GM23338 (cell line): ENCODE measurements around the gene EP300. TPM values are rescaled to one million over a fixed set of nuclear protein-coding genes. Genes with fewer than 3 reads are reported as not detected.

Source experiments
- ATAC-seq: fragments of 200-7000 bp; cut with Tn5 transposase; 3 replicates; pipeline ENCODE4 v1.9.1; 2020
- DNase-seq: peaks from one replicate; pipeline ENCODE4 v3.0.0-alpha.2; 2015; ENCODE audit warnings: low spot score
- H2AFZ ChIP-seq: fragments of 200-600 bp; sonication (generic); 2 replicates; pipeline ENCODE4 v1.8.0; 2016; ENCODE audit warnings: antibody characterized with exemption, mild to moderate bottlenecking, moderate library complexity
- H3F3A ChIP-seq: fragments of 200-600 bp; sonication (generic); replicated peaks from 2 replicates; pipeline ENCODE4 v1.8.0; 2017; ENCODE audit warnings: antibody characterized with exemption, mixed run types, low read depth
- H3K27ac ChIP-seq: fragments of 200-600 bp; sonication (generic); 2 replicates; pipeline ENCODE4 v1.6.1; 2016; ENCODE audit warnings: low read depth
- H3K27me3 ChIP-seq: fragments of 200-600 bp; sonication (generic); 2 replicates; pipeline ENCODE4 v1.8.0; 2016; ENCODE audit warnings: mild to moderate bottlenecking, mixed run types, moderate library complexity; ENCODE audit not compliant: insufficient read depth
- H3K36me3 ChIP-seq: fragments of 200-600 bp; sonication (generic); 2 replicates; pipeline ENCODE4 v1.8.0; 2016; ENCODE audit warnings: mild to moderate bottlenecking; ENCODE audit not compliant: insufficient read depth
- H3K4me1 ChIP-seq: fragments of 200-600 bp; sonication (generic); 2 replicates; pipeline ENCODE4 v1.8.0; 2016; ENCODE audit warnings: mild to moderate bottlenecking, moderate library complexity; ENCODE audit not compliant: insufficient read depth
- H3K4me2 ChIP-seq: fragments of 200-600 bp; sonication (generic); 2 replicates; pipeline ENCODE4 v1.7.1; 2017; ENCODE audit warnings: mixed run types
- H3K4me3 ChIP-seq: fragments of 200-600 bp; sonication (generic); 2 replicates; pipeline ENCODE4 v1.6.1; 2016; ENCODE audit warnings: mixed run types
- H3K79me2 ChIP-seq: fragments of 200-600 bp; sonication (generic); replicated peaks from 2 replicates; pipeline ENCODE4 v1.8.0; 2017; ENCODE audit warnings: mild to moderate bottlenecking; ENCODE audit not compliant: insufficient read depth
- H3K9me2 ChIP-seq: fragments of 200-600 bp; sonication (generic); 2 replicates; pipeline ENCODE4 v1.8.0; 2017; ENCODE audit not compliant: insufficient read depth
- H4K20me1 ChIP-seq: fragments of 200-600 bp; sonication (generic); replicated peaks from 2 replicates; pipeline ENCODE4 v1.8.0; 2017; ENCODE audit warnings: mild to moderate bottlenecking; ENCODE audit not compliant: insufficient read depth
- H3K27ac Mint-ChIP-seq: 2 replicates; pipeline ENCODE4 v1.8.0; 2020; ENCODE audit warnings: inconsistent platforms, mild to moderate bottlenecking, moderate library complexity, mixed read lengths
- H3K27me3 Mint-ChIP-seq: 3 replicates; pipeline ENCODE4 v1.8.0; 2022; ENCODE audit warnings: low read depth, mild to moderate bottlenecking, moderate library complexity, mixed read lengths, inconsistent platforms; ENCODE audit not compliant: insufficient read depth, poor library complexity
- H3K36me3 Mint-ChIP-seq: 3 replicates; pipeline ENCODE4 v1.8.0; 2021; ENCODE audit warnings: low read depth, mild to moderate bottlenecking, inconsistent platforms, moderate library complexity, mixed read lengths
- H3K4me1 Mint-ChIP-seq: 3 replicates; pipeline ENCODE4 v1.8.0; 2020; ENCODE audit warnings: mild to moderate bottlenecking, inconsistent platforms, mixed read lengths
- H3K4me3 Mint-ChIP-seq: 3 replicates; pipeline ENCODE4 v1.8.0; 2021; ENCODE audit warnings: moderate library complexity, mild to moderate bottlenecking, inconsistent platforms, mixed read lengths
- H3K9me3 Mint-ChIP-seq: 3 replicates; pipeline ENCODE4 v1.8.0; 2020; ENCODE audit warnings: moderate library complexity, mild to moderate bottlenecking, inconsistent platforms, mixed read lengths
- CTCF ChIP-seq, 2 experiments: fragments of 200-600 bp in 1 of 2; sonication (generic) in 1 of 2; conservative IDR thresholded peaks; 2 replicates each; pipeline versions ENCODE4 v1.5.1 to v1.6.1; 2016 to 2017; ENCODE audit warnings: antibody characterized with exemption in 2 of 2, low read depth in 2 of 2, mild to moderate bottlenecking in 2 of 2, moderate library complexity in 1 of 2
- EZH2phosphoT487 ChIP-seq: fragments of 200-600 bp; sonication (generic); IDR thresholded peaks from one replicate; pipeline ENCODE4 v1.8.1; 2018; ENCODE audit warnings: antibody characterized with exemption; ENCODE audit not compliant: unreplicated experiment
- STAT1 ChIP-seq: IDR thresholded peaks from one replicate; pipeline ENCODE4 v1.6.1; 2016; ENCODE audit warnings: antibody characterized with exemption; ENCODE audit not compliant: unreplicated experiment
- ZNF114 ChIP-seq: fragments of 250-450 bp; sonication (Bioruptor Pico); IDR thresholded peaks from 2 replicates; pipeline ENCODE4 v1.5.0; 2020; ENCODE audit warnings: mild to moderate bottlenecking, moderate library complexity
- ZNF331 ChIP-seq: fragments of 250-450 bp; sonication (Bioruptor Pico); IDR thresholded peaks from 2 replicates; pipeline ENCODE4 v1.5.0; 2020; ENCODE audit warnings: low read depth, mild to moderate bottlenecking, moderate library complexity
- polyA plus RNA-seq: library from polyadenylated mRNA; unstranded; fragments of >200 nt; fragmentation: Nextera tagmentation; extraction: Ambion mirVana; gene quantifications from 2 replicates; pipeline ENCODE4 v1.2.1, GENCODE V29; 2016
- total RNA-seq: library from RNA; depleted of rRNA; stranded (reverse); fragments of >200 nt; shearing (Covaris generic); gene quantifications from 2 replicates; pipeline ENCODE4 v1.2.3, GENCODE V29; 2014
- TF ChIP-seq, protein P1 (sequence below): fragments of 250-450 bp; sonication (Bioruptor Pico); IDR thresholded peaks from 2 replicates; pipeline ENCODE4 v1.5.0; 2020; ENCODE audit warnings: mild to moderate bottlenecking, moderate library complexity

The EP300 gene
- total and polyA plus RNA-seq, 2 experiments from 2014 or later = 40.7 to 129 TPM

- TF ChIP-seq, protein P1, sequence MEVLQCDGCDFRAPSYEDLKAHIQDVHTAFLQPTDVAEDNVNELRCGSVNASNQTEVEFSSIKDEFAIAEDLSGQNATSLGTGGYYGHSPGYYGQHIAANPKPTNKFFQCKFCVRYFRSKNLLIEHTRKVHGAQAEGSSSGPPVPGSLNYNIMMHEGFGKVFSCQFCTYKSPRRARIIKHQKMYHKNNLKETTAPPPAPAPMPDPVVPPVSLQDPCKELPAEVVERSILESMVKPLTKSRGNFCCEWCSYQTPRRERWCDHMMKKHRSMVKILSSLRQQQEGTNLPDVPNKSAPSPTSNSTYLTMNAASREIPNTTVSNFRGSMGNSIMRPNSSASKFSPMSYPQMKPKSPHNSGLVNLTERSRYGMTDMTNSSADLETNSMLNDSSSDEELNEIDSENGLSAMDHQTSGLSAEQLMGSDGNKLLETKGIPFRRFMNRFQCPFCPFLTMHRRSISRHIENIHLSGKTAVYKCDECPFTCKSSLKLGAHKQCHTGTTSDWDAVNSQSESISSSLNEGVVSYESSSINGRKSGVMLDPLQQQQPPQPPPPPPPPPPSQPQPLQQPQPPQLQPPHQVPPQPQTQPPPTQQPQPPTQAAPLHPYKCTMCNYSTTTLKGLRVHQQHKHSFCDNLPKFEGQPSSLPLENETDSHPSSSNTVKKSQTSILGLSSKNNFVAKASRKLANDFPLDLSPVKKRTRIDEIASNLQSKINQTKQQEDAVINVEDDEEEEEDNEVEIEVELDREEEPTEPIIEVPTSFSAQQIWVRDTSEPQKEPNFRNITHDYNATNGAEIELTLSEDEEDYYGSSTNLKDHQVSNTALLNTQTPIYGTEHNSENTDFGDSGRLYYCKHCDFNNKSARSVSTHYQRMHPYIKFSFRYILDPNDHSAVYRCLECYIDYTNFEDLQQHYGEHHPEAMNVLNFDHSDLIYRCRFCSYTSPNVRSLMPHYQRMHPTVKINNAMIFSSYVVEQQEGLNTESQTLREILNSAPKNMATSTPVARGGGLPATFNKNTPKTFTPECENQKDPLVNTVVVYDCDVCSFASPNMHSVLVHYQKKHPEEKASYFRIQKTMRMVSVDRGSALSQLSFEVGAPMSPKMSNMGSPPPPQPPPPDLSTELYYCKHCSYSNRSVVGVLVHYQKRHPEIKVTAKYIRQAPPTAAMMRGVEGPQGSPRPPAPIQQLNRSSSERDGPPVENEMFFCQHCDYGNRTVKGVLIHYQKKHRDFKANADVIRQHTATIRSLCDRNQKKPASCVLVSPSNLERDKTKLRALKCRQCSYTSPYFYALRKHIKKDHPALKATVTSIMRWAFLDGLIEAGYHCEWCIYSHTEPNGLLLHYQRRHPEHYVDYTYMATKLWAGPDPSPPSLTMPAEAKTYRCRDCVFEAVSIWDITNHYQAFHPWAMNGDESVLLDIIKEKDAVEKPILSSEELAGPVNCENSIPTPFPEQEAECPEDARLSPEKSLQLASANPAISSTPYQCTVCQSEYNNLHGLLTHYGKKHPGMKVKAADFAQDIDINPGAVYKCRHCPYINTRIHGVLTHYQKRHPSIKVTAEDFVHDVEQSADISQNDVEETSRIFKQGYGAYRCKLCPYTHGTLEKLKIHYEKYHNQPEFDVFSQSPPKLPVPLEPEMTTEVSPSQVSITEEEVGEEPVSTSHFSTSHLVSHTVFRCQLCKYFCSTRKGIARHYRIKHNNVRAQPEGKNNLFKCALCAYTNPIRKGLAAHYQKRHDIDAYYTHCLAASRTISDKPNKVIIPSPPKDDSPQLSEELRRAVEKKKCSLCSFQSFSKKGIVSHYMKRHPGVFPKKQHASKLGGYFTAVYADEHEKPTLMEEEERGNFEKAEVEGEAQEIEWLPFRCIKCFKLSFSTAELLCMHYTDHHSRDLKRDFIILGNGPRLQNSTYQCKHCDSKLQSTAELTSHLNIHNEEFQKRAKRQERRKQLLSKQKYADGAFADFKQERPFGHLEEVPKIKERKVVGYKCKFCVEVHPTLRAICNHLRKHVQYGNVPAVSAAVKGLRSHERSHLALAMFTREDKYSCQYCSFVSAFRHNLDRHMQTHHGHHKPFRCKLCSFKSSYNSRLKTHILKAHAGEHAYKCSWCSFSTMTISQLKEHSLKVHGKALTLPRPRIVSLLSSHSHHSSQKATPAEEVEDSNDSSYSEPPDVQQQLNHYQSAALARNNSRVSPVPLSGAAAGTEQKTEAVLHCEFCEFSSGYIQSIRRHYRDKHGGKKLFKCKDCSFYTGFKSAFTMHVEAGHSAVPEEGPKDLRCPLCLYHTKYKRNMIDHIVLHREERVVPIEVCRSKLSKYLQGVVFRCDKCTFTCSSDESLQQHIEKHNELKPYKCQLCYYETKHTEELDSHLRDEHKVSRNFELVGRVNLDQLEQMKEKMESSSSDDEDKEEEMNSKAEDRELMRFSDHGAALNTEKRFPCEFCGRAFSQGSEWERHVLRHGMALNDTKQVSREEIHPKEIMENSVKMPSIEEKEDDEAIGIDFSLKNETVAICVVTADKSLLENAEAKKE (CRISPR knock-in tag) = no peak
- TF ChIP-seq STAT1 (no peak), CTCF (conservative IDR thresholded peaks at IDR 0.05; ENCODE audit: low read depth in 2 of 2) (no peak)
Measured at GRCh38 chr22:41177622-41178424, 85.4 kb downstream of the EP300 start (continued).

DNA sequence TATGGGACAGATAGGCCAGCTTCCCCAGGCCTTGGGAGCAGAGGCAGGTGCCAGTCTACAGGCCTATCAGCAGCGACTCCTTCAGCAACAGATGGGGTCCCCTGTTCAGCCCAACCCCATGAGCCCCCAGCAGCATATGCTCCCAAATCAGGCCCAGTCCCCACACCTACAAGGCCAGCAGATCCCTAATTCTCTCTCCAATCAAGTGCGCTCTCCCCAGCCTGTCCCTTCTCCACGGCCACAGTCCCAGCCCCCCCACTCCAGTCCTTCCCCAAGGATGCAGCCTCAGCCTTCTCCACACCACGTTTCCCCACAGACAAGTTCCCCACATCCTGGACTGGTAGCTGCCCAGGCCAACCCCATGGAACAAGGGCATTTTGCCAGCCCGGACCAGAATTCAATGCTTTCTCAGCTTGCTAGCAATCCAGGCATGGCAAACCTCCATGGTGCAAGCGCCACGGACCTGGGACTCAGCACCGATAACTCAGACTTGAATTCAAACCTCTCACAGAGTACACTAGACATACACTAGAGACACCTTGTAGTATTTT is 86.1 kb downstream of the EP300 start:
- Histone ChIP-seq H3K4me1 (peaks cover 5% of the 10 kb centered on the region), H4K20me1 (peaks cover 13% of the 10 kb centered on the region), H3F3A (peaks cover 45% of the 10 kb centered on the region), H3K36me3 (peaks cover 37% of the 10 kb centered on the region), H3K9me2 (no peaks in the 10 kb centered on the region), H3K4me3 (no peak overlapping the region), H3K4me2 (no peak overlapping the region), H3K27me3 (no peaks in the 10 kb centered on the region), H3K79me2 (no peaks in the 10 kb centered on the region), H3K27ac (peak overlapping the region; percentile 55; the same call in 1 of the 2 replicates), H2AFZ (no peak overlapping the region)
- Mint-ChIP-seq H3K4me1 (peaks cover 12% of the 10 kb centered on the region), H3K9me3 (peaks cover 20% of the 10 kb centered on the region; the same call in 2 of the 3 replicates), H3K4me3 (no peak overlapping the region), H3K27ac (peak overlapping the region; percentile 65), H3K27me3 (peaks cover 20% of the 10 kb centered on the region), H3K36me3 (peaks cover 85% of the 10 kb centered on the region)
- DNase-seq = no peak
- ATAC-seq = no peak
- TF ChIP-seq ZNF114 (CRISPR knock-in tag) = no peak
- no peak for TF ChIP-seq ZNF331 (CRISPR knock-in tag)
- TF ChIP-seq EZH2phosphoT487 = no peak
- TF ChIP-seq, protein P1 (CRISPR knock-in tag) = no peak
